ENCODE results near the gene CHST11. TPM values are rescaled to one million over a fixed set of nuclear protein-coding genes. Genes with fewer than 3 reads are reported as not detected.

Gene CHST11
- total and polyA plus RNA-seq, 9 of the 15 experiments (the other 6 are each of a cell fraction or from before 2014, with no cell fraction given) = 2.3 to 38.7 (median 15.0) TPM

- DNase-seq (ENCODE audit: extremely low read depth in 1 of 4, low spot score in 3 of 4) = peak in 1 of 4 experiments; percentile 40
- H2AFZ ChIP-seq (ENCODE audit: low read depth, low read length) = peak overlapping the region; percentile 30
- peak overlapping the region; percentile 15 for H3K4me2 ChIP-seq (ENCODE audit: insufficient read depth, low read length)
- no peaks in the 10 kb centered on the region for H3K36me3 ChIP-seq (ENCODE audit: control insufficient read depth, insufficient read depth, low read length)
- H3K27me3 ChIP-seq (ENCODE audit: control insufficient read depth in 2 of 2, insufficient read depth in 2 of 2, low read length in 2 of 2) = 0 out of 5 replicates have a peak, but pooled peaks cover 0 to 7% of the 10 kb centered on the region in 2 experiments
- no peaks in the 10 kb centered on the region for H4K20me1 ChIP-seq (replicated peaks; ENCODE audit: control insufficient read depth, insufficient read depth, low read length)
- no peaks in the 10 kb centered on the region for H3K79me2 ChIP-seq (ENCODE audit: control insufficient read depth, insufficient read depth, low read length)
- FAIRE-seq = peak; percentile 15
- H3K4me3 ChIP-seq = no peak overlapping the region
- POLR2A ChIA-PET = interaction anchor here (1.1 kb wide), 1 partner anchor 10 kb away, joined by 4 read pairs; no protein-coding TSS in a partner anchor
- intact Hi-C loops (cut with micrococcal nuclease) (no loop called here), in situ Hi-C loops (cut with MboI) (no loop called here)
- peak; percentile 55 for ATAC-seq
- H3K9ac ChIP-seq (ENCODE audit: insufficient read depth in 1 of 2, low read depth in 2 of 2, low read length in 2 of 2) = no peak overlapping the region
- CTCF ChIA-PET (ENCODE audit: low intra/inter-chr PET ratio) = no interaction called here
- no peaks in the 10 kb centered on the region for H3K9me3 ChIP-seq (replicated peaks; ENCODE audit: control insufficient read depth, insufficient read depth, low read depth, low read length)
- peaks cover 9 to 15% of the 10 kb centered on the region in 2 experiments; a peak in 3 of 5 replicates for H3K4me1 ChIP-seq (replicated peaks in 1 of 2; ENCODE audit: control insufficient read depth in 2 of 2, insufficient read depth in 2 of 2, low read length in 2 of 2)
- no TSS peak for BruUV-seq (replicated peaks)
- H3K9me1 ChIP-seq (ENCODE audit: control insufficient read depth, insufficient read depth, low read length) = no peaks in the 10 kb centered on the region
- no peak overlapping the region for H3K27ac ChIP-seq (ENCODE audit: extremely low read depth, low read depth, low read length)
- 10% methylated on average over 4 of the region's 4 CpGs for WGBS (ENCODE audit: insufficient coverage, low coverage, missing lambda C conversion rate)
- TF ChIP-seq ZNF174 (CRISPR knock-in tag; IDR thresholded peaks at IDR 0.05) (no peak), TEAD4 (IDR thresholded peaks at IDR 0.05; ENCODE audit: low read length) (no peak), TEAD4 (CRISPR knock-in tag; IDR thresholded peaks at IDR 0.05; ENCODE audit: borderline replicate concordance) (no peak), NR3C1 (CRISPR knock-in tag; IDR thresholded peaks at IDR 0.05) (no peak), ATF6 (CRISPR knock-in tag; IDR thresholded peaks at IDR 0.05) (no peak), ZNF740 (CRISPR knock-in tag; IDR thresholded peaks at IDR 0.05) (no peak), ZNF740 (tag; IDR thresholded peaks at IDR 0.05) (no peak), SMAD3 (CRISPR knock-in tag; conservative IDR thresholded peaks at IDR 0.05) (no peak), ZNF212 (CRISPR knock-in tag; IDR thresholded peaks at IDR 0.05) (no peak), COPS2 (conservative IDR thresholded peaks at IDR 0.05) (no peak), DLX4 (CRISPR knock-in tag; IDR thresholded peaks at IDR 0.05) (no peak), CXXC5 (CRISPR knock-in tag; IDR thresholded peaks at IDR 0.05) (no peak), POLR2A (conservative IDR thresholded peaks at IDR 0.05) (no peak), ATF3 (IDR thresholded peaks at IDR 0.05) (peak; percentile 63), ATF3 (CRISPR knock-in tag; conservative IDR thresholded peaks at IDR 0.05) (no peak), TRIM28 (IDR thresholded peaks at IDR 0.05) (no peak), MEIS2 (IDR thresholded peaks at IDR 0.05; ENCODE audit: partially characterized antibody) (peak; percentile 52), PHF21A (IDR thresholded peaks at IDR 0.05; ENCODE audit: borderline replicate concordance, low read depth) (no peak)
Observed at GRCh38 chr12:104792570-104792969, 335.8 kb downstream of the CHST11 start.
